ENCODE measurements around the gene ARFGAP1. TPM values are rescaled to one million over a fixed set of nuclear protein-coding genes. Genes with fewer than 3 reads are reported as not detected.

ARFGAP1 gene
- total and polyA plus RNA-seq, 2 of the 4 experiments (the other 2 are of a cell fraction) = 59.1 to 194 TPM

DNA sequence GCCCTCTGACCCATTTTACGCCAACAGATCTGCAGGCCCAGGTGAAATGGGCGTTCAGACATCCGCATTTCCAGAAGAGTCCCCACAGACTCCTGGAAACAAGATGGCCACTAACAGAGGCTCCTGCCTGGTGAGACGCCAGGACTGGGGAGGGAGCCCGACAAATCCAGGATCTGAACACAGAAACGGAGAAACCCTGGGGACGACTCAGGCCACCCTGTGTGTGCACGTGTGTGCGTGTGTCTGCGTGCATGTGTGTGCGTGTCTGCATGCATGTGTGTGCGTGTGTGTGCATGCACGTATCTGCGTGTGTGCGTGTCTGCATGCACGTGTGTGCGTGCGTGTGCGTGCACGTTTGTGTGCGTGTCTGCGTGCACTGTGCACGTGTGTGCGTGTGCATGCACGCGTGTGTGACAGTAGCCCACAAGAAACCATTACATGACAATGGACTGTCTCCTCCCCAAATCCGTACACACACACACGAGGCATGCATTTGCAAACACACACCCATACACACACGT is 63.7 kb downstream of the ARFGAP1 start:
- Histone ChIP-seq H2BK120ac (ENCODE audit: low read depth, low read length) (no peak overlapping the region), H4K20me1 (ENCODE audit: insufficient read depth, low read length) (no peaks in the 10 kb centered on the region), H4K91ac (ENCODE audit: insufficient read depth, low read depth, low read length) (no peak overlapping the region), H3K56ac (ENCODE audit: extremely low read depth, insufficient read depth, low read length) (no peak overlapping the region), H3K4me1 (ENCODE audit: control insufficient read depth, insufficient read depth, low read length) (no peaks in the 10 kb centered on the region), H3K23ac (ENCODE audit: low read depth, low read length) (no peak overlapping the region), H3K9ac (ENCODE audit: low read depth, low read length) (no peak overlapping the region), H3K27ac (ENCODE audit: insufficient read depth, low read length) (no peak overlapping the region), H3K79me1 (ENCODE audit: low read depth in 1 of 2, low read length in 2 of 2) (no peaks in the 10 kb centered on the region), H2BK15ac (ENCODE audit: low read depth, low read length) (no peak overlapping the region), H3K27me3 (ENCODE audit: control insufficient read depth, insufficient read depth, low read length) (peaks cover 16% of the 10 kb centered on the region), H3K4me2 (ENCODE audit: low read depth, low read length) (no peak overlapping the region), H3K4me3 (ENCODE audit: insufficient read depth, low read depth, low read length) (no peak overlapping the region), H3K4ac (ENCODE audit: low read depth, low read length) (no peak overlapping the region), H4K5ac (ENCODE audit: low read depth, low read length) (no peak overlapping the region), H2AK5ac (ENCODE audit: low read depth, low read length) (no peak overlapping the region), H3K36me3 (ENCODE audit: control insufficient read depth, insufficient read depth, low read length) (no peaks in the 10 kb centered on the region), H4K8ac (ENCODE audit: low read depth in 2 of 2, low read length in 2 of 2) (no peak overlapping the region), H3K18ac (ENCODE audit: low read depth, low read length) (no peak overlapping the region), H2AK9ac (replicated peaks; ENCODE audit: low read depth, low read length, poor library complexity) (no peak overlapping the region), H2AFZ (replicated peaks; ENCODE audit: low read length, poor library complexity) (no peak overlapping the region), H2BK5ac (ENCODE audit: low read depth, low read length, poor library complexity, severe bottlenecking) (no peak overlapping the region), H2BK20ac (ENCODE audit: low read depth, low read length) (no peak overlapping the region), H3K9me1 (ENCODE audit: insufficient read depth, low read length) (no peaks in the 10 kb centered on the region), H3K9me3 (ENCODE audit: control insufficient read depth, insufficient read depth, low read length) (peaks cover 6% of the 10 kb centered on the region), H3K14ac (replicated peaks; ENCODE audit: low read depth, low read length) (no peak overlapping the region)
- WGBS, 2 experiments (ENCODE audit: extremely low coverage in 2 of 2, insufficient read length in 1 of 2) = 89% methylated on average over 18 of the region's 29 CpGs; no CpG with 5 or more reads in 1 of the 2 experiments
- dilution Hi-C loops (cut with HindIII; ENCODE audit: low sequenced_read_pairs, unreplicated experiment) = no loop called here
- TF ChIP-seq CEBPB (IDR thresholded peaks at IDR 0.05; ENCODE audit: low read depth, low read length) (no peak), RFX5 (IDR thresholded peaks at IDR 0.05; ENCODE audit: low read depth, low read length) (no peak), MXI1 (IDR thresholded peaks at IDR 0.05; ENCODE audit: borderline replicate concordance, low read depth, low read length) (no peak), MAZ (IDR thresholded peaks at IDR 0.05; ENCODE audit: borderline replicate concordance, low read depth, low read length) (no peak), BHLHE40 (IDR thresholded peaks at IDR 0.05; ENCODE audit: low read depth, low read length) (no peak), RAD21 (IDR thresholded peaks at IDR 0.05; ENCODE audit: low read length) (no peak), POLR2A (IDR thresholded peaks at IDR 0.05; ENCODE audit: low read depth, low read length) (no peak), SMC3 (IDR thresholded peaks at IDR 0.05; ENCODE audit: low read depth, low read length) (no peak), CHD1 (IDR thresholded peaks at IDR 0.05; ENCODE audit: low read depth, low read length) (no peak), MAFK (IDR thresholded peaks at IDR 0.05; ENCODE audit: low read depth, low read length) (no peak), RCOR1 (IDR thresholded peaks at IDR 0.05; ENCODE audit: insufficient replicate concordance, low read length) (no peak), FOS (IDR thresholded peaks at IDR 0.05; ENCODE audit: low read depth, low read length) (no peak), NFE2L2 (IDR thresholded peaks at IDR 0.05; ENCODE audit: low read depth, low read length) (no peak)
- TF ChIP-seq, protein P1, sequence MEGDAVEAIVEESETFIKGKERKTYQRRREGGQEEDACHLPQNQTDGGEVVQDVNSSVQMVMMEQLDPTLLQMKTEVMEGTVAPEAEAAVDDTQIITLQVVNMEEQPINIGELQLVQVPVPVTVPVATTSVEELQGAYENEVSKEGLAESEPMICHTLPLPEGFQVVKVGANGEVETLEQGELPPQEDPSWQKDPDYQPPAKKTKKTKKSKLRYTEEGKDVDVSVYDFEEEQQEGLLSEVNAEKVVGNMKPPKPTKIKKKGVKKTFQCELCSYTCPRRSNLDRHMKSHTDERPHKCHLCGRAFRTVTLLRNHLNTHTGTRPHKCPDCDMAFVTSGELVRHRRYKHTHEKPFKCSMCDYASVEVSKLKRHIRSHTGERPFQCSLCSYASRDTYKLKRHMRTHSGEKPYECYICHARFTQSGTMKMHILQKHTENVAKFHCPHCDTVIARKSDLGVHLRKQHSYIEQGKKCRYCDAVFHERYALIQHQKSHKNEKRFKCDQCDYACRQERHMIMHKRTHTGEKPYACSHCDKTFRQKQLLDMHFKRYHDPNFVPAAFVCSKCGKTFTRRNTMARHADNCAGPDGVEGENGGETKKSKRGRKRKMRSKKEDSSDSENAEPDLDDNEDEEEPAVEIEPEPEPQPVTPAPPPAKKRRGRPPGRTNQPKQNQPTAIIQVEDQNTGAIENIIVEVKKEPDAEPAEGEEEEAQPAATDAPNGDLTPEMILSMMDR (conservative IDR thresholded peaks at IDR 0.05; ENCODE audit: low read depth, low read length) = no peak
- TF ChIP-seq, protein P2, sequence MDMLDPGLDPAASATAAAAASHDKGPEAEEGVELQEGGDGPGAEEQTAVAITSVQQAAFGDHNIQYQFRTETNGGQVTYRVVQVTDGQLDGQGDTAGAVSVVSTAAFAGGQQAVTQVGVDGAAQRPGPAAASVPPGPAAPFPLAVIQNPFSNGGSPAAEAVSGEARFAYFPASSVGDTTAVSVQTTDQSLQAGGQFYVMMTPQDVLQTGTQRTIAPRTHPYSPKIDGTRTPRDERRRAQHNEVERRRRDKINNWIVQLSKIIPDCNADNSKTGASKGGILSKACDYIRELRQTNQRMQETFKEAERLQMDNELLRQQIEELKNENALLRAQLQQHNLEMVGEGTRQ (IDR thresholded peaks at IDR 0.05; ENCODE audit: low read depth, low read length) = no peak
- TF ChIP-seq, protein P3, sequence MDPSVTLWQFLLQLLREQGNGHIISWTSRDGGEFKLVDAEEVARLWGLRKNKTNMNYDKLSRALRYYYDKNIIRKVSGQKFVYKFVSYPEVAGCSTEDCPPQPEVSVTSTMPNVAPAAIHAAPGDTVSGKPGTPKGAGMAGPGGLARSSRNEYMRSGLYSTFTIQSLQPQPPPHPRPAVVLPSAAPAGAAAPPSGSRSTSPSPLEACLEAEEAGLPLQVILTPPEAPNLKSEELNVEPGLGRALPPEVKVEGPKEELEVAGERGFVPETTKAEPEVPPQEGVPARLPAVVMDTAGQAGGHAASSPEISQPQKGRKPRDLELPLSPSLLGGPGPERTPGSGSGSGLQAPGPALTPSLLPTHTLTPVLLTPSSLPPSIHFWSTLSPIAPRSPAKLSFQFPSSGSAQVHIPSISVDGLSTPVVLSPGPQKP (IDR thresholded peaks at IDR 0.05; ENCODE audit: borderline replicate concordance, low read depth, low read length) = no peak
- in situ Hi-C loops (cut with MboI; ENCODE audit: low sequenced_read_pairs) = no loop called here
- ChIA-PET POLR2A (ENCODE audit: unreplicated experiment) (no interaction called here), CTCF (no interaction called here)
- DNase-seq (no peak), ATAC-seq (ENCODE audit: low read depth) (no peak)
- BruUV-seq (replicated peaks) = no TSS peak
- intact Hi-C loops (cut with micrococcal nuclease) = no loop called here
